Limb (tissue), 2 donors: ENCODE results near the gene OR5K4.

Experiments
- DNase-seq, 2 donors: peaks; one replicate each; pipeline ENCODE4 v3.0.0-alpha.2; 2016; ENCODE audit errors: extremely low spot score in 2 of 2

OR5K4 gene, protein sequence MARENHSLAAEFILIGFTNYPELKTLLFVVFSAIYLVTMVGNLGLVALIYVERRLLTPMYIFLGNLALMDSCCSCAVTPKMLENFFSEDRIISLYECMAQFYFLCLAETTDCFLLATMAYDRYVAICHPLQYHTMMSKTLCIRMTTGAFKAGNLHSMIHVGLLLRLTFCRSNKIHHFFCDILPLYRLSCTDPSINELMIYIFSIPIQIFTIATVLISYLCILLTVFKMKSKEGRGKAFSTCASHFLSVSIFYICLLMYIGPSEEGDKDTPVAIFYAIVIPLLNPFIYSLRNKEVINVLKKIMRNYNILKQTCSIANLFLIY

DNA sequence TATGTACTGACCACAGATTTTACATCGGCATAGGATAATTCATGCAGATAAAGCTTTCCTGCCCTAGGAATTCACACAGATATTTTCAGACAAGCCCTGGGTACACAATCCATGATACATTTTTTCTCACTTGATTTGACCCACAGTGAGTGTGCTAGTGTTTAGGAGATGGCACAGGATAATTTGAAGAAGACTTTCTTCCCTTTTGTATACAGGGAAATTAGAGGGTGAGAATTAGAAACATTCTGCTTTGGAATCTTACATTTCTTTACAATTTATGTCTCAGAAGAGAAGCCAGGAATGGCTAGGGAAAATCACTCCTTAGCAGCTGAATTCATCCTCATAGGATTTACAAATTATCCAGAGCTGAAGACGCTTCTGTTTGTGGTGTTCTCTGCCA lies at the start of gene OR5K4:
Gene OR5K4, plus strand, starts transcription at position 301 of the 400 bp plus-strand sequence. Its CDS starts 0 bp downstream, at position 301.
- DNase-seq = no peak

DNA sequence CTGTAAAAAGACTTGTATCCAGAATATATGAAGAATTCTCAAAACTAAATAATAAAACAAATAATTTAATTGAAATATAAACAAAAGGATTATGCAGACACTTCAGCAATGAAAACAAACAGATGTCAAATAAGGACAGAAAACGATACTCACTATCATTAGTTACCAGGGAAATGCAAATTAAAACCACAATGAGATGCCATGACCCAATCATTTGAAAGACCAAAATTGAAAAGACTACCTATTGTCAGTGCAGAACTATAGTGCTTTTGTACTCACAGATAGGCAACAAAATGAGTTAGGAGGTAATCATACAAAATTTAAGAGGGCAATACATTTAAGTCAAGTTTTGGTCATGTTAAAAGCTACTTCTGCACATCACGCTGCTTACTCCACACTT lies 31.6 kb upstream of the OR5K4 start:
- DNase-seq = no peak

GRCh38 chr3:98322686-98323085 lies 31.0 kb upstream of the OR5K4 start:
- DNase-seq = no peak

DNA sequence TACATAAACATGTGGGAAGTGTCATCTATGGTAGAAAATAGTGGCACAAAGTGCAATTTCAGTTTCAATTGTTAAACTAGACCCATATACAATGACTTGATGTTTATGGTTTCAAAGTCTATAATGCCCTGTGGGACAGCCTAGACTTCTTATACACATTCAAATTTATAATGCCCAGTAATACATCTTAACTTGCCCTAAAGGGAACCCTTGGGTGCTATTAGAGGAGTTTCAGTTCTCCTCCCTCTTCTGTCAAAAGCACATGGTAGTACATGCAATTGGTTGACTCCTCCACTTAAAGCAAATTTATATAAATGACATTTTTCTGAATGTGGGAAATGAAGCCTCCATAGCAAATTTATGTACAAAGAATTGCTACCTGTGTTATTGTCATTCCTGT lies 30.2 kb upstream of the OR5K4 start:
- DNase-seq = no peak

DNA sequence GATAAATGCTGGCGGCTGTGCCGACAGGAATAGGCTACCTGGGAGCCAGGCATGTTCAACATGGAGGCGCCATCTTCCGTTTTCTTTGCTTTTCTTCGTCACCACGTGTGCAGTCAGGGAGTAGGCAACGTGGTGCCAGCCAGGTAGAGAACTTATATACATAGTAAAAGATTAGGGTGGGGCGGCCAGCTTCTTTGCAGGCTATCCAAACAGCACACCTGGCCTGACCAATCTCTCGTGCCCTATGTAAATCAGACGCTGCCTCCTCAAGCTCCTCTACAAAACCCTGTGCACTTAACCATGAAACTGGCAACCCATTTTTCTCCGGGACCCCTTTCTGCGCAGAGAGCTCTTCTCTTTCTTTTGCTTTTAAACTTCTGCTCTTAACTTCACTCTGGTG lies 28.6 kb upstream of the OR5K4 start:
- no peak for DNase-seq

DNA sequence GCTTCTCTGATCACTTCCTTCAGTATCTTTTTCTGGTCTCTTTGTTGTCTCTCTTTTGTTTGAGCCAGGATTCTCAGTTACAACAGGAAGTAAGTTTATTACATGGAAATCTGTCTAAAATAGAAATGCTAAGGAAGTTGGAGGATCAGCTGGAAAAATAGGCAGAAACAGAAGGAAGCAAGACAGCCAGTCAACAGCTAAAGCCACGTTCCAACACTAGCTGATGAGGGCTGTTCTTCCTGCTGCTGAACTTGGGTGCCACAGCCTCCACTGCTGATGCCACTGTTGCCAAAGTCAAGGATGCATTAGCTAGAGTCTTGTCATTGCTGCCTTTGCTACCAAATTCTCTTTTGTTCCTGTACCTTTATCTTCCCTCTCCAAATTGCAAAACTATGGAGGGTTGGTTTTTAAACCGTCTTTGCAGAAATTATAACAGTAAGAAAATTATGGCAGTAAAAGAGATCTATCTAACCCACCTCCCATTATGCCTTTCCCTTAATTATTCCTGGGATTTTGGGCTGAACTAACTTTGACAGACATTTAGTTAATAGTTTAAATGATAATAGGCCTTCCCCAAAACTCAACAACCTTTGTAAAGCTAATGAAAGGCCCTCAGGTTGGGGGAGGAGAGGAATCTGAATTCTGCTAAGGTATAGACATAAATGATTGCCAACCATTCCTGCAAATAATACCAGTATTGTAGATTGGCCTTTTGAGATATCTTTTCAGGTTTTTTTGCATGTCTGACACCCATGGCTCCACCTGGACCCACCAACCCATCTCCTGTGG lies 27.4 kb upstream of the OR5K4 start:
- no peak for DNase-seq

GRCh38 chr3:98326945-98327344 lies 26.7 kb upstream of the OR5K4 start:
- DNase-seq = no peak

DNA sequence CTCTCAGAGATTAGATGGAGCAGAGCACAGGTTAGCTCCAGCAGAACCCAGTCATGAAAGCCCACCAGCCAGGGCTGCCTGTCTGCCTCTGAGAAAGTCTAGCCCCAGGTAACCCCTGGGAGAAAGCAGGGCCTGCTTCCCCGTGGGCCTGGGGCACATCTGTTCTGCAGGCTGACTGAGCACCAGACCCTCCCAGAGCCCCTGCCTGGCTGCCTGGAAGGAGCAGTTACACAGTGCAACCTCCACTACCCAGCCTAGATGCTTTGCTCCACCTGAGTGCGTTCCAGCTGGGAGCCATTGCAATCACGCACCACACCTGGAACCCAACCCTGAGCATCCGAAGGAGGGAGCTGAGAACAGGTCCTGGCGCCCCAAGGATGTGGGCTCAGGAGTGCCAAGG lies 24.7 kb upstream of the OR5K4 start:
- no peak for DNase-seq

GRCh38 chr3:98329392-98330124 lies 24.1 kb upstream of the OR5K4 start:
- DNase-seq = peak; percentile 37 to 56

DNA sequence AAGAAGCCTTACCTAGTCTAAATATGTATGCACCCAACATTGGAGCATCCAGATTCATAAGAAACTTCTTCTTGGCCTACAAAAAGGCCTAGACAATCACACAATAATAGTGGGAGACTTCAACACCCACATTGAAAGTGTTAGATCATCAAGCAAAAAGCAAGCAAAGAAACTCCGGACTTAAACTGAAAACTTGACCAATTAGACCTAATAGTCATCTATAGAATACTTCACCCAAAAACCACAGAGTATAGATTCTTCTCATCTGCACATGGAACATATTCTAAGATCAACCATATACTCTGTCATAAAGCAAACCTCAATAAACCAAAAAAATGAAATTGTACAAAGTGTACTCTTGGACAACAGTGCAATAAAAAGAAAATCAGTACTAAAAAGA lies 22.3 kb upstream of the OR5K4 start:
- DNase-seq = no peak

DNA sequence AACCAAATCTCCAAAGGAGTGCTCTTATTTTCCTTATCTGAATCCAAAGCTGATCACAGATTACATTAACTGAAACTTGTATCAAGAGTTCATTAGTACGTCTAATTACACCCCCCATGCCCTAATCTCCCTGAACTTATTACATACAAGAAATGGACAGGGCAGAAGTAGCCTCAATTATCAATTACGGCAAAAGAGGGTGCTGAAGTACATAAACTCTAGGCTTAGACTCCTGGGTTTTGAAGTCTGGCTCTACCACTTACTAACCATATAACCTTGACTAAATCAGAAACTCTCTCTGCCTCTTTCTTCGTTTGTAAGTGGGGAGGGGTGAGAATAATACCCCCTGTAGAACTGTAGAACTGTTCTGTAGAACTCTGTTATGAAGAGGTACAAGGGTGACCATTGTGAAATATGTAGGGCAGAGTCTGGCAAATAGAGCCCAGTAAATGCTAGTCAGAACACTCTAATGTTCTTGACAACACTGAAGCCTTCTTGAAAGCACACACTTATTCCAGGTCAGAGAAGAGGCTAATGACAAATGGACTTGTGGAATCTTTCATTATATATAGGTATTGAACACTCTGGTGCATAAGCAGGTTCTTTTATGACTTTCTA lies 19.6 kb upstream of the OR5K4 start:
- DNase-seq = no peak

DNA sequence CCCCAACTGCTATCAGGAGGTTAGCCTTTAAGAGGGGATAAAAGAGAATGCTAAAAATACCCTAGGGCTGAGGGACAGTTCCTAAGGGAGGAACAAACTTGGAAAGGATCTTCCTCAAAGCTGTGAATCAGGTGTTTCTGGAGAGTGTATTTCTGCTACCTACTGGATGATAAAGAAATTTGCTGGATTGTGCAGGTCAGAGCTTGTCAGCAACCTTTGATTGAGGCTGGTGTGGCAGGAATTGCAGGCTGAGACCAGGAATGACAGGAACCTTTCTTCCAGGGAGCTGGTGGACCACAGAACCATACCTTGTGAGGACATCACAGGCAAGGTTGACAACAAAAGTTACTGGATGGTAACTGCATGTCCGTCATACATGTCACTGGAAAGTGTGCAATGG lies 14.6 kb upstream of the OR5K4 start:
- no peak for DNase-seq

DNA sequence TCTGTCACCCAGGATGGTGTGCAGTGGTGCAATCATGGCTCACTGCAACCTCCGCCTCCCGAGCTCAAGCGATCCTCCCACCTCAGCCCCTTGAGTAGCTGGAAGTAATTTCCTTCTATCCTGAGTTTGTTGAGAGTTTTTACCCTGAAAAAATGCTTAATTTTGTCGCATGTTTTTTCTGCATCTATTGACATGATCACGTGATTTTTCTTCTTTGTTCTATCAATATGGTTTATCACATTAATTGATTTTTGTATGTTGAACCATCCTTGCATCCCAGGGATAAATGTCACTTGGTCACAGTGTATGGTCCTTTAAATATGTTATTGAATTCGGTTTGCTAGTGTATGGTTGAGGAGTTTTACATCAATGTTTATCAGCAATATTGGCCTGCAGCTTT lies 11.9 kb upstream of the OR5K4 start:
- no peak for DNase-seq

DNA sequence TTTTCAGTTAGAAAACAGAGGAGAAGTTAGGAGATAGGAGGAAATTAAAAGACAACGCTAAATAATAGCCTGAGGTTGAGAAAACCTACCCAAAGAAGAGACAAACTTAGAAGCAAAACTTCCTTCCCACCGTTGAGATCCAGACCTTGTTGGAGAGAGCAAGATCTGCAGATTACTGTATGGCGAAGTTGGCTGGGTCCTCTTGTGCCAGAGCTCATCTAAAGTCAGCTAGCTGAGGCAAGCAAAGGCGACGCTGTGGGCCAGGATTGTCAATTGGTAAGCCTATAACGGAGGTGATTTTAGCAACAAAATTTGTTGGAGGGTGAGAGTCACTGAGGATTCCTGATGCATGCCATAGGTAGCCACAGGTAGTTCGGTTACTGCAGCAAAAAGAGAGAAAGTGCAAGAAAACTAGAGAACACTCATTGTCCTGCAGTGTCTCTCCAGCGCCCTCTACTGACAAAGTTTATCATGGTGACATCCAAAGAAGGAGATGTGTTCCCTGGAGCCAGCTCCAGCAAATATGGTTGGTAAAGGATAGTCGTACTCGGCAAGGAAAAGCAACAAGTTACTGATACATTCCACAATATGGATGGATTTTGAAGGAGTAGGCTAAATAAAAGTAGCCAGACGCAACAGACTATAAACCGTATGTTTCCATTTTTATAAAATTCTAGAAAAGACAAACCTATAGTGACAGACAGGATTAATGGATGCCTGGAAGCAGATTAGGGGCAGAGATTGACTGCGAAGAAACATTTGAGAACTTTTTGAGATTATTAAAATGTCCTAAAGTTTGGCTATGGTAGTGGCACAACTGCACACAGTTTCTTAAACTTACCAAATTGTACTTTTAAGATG lies 9.8 kb upstream of the OR5K4 start:
- no peak for DNase-seq

DNA sequence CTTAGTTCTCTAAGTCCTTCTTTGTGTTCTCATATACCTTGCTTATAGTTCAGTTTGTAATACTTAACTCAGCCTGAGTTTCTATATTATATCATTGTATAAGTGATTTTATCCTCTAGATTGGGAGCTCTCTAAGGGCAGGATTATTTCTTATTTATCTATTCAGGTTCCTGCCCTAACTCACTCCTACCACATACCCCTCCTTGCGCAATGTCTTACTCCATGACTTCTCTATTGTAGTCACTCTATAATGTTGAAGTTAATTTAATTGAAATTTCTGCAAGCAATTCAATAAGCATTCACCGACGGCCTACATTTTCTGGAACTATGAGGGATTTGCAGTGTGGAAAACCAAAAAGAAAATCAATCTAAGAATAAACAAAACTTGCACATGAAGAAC lies 3.6 kb upstream of the OR5K4 start:
- no peak for DNase-seq

- DNase-seq = no peak
These were observed 5.6 kb downstream of the OR5K4 start for GRCh38 chr3:98359250-98359649.

DNA sequence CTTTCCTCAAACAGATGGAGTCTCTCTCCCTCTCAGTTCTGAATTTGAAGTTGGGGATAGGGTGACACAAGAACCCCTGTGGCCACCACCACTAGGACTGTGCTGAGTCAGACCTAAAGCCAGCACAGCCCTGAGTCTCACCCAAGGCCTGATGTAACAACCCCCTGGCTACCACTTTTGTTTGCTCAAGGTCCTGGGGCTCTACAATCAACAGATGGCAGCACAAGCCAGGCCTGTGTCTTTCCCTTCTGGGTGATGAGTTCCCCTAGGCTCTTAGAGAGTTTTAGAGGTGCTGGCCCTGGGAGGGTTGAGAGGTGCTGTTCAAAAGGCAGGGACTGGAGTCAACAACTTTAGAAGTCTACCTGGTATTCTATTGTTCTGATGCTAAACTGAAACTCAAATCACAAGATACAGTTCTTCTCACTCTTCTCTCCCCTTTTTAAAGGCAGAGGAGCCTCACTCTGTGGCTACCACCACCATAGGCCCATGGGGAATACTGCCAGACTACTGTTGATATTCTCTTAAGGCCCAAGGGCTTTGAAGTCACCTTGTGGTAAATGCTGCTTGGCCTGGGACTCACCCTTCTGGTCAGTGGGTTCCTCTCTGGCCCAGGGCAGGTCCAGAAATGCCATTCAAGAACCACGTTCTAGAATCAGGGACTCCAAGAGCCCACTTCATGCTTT lies 6.5 kb downstream of the OR5K4 start:
- no peak for DNase-seq

DNA sequence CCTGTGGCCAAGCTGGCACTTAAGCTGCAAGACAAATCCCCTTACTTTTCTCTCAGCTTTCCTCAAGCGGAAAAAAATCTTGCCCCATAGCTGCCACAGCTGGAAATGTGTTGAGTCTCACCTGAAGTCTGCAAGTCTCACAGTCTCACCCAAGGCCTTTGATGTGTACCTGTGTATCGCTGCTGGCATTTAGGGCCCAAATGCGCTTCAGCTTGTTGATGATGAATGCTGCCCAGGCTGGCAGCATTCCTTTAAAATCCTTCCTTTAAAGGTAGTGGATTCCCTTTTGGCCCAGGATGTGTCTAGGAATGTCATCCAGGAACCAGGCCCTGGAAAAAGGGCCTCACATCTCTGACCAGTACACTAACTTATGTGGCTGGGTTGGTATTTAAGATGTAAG lies 7.0 kb downstream of the OR5K4 start:
- no peak for DNase-seq

GRCh38 chr3:98361289-98361688 lies 7.6 kb downstream of the OR5K4 start:
- DNase-seq = no peak

GRCh38 chr3:98367464-98368246 lies 14.0 kb downstream of the OR5K4 start:
- no peak for DNase-seq
